ENCODE measurements around the gene GSTM5. TPM values are rescaled to one million over a fixed set of nuclear protein-coding genes. Genes with fewer than 3 reads are reported as not detected.
"Not testable (repeated sequence)": the region's sequence is repeated elsewhere in the genome, so short reads cannot be mapped to it uniquely, and the experiment has no call there.

GSTM5 gene
- total RNA-seq, 1 experiment from 2014 or later: not detected

DNA sequence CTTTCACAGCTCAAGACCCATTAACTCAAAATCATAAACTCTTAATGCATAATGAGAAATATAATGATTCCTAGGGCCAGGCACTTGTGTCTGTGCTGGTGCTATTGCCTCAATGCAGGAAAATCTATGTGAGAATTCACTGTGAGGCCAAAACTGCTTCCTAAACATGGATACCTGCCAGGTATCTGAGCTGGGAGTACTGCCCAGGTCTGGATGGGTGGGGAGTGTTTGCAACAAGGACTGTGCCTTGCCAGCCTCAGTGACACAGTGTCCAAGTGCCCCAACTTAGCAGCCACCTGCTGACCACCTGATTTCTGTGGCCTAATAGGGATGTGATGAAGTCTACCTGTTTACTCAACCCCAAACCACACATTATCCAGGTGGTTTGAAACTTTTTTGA is 2.2 kb upstream of the GSTM5 start:
- not testable (repeated sequence) for H4K91ac ChIP-seq (ENCODE audit: insufficient read length, low read depth, low read length); H3K79me1 ChIP-seq (ENCODE audit: insufficient read depth, low read depth, low read length, poor library complexity, severe bottlenecking); H3K14ac ChIP-seq (ENCODE audit: insufficient read depth, low read length); H3K23me2 ChIP-seq (ENCODE audit: insufficient read length, low read depth, low read length, poor library complexity, severe bottlenecking); H3K9ac ChIP-seq (ENCODE audit: extremely low read depth, insufficient read length, low read length); H2AK5ac ChIP-seq (ENCODE audit: insufficient read length, low read length); H3K27ac ChIP-seq (ENCODE audit: insufficient read length, low read depth, low read length); H3K27ac Mint-ChIP-seq; H3K23ac ChIP-seq (ENCODE audit: insufficient read length, low read depth, low read length); H4K20me1 ChIP-seq (ENCODE audit: control insufficient read depth, insufficient read depth, insufficient read length); H2AFZ ChIP-seq (ENCODE audit: low read length); H3K27me3 ChIP-seq (ENCODE audit: insufficient read depth, low read length); H3K4me1 Mint-ChIP-seq; H2BK20ac ChIP-seq (ENCODE audit: low read depth, low read length, poor library complexity, severe bottlenecking); H3K9me3 ChIP-seq (ENCODE audit: control insufficient read depth, low read depth, low read length); H3K79me2 ChIP-seq (ENCODE audit: insufficient read depth, low read length); H2BK5ac ChIP-seq (ENCODE audit: insufficient read length, low read length); H2BK15ac ChIP-seq (ENCODE audit: low read depth, low read length); H3K18ac ChIP-seq (ENCODE audit: insufficient read length, low read depth, low read length); H2BK120ac ChIP-seq (ENCODE audit: low read depth, low read length, poor library complexity, severe bottlenecking); H3T11ph ChIP-seq (ENCODE audit: low read length); H4K8ac ChIP-seq (replicated peaks; ENCODE audit: insufficient read length, low read depth, low read length); H3K4me1 ChIP-seq (ENCODE audit: insufficient read depth, low read length); H2BK12ac ChIP-seq (ENCODE audit: insufficient read length, low read depth, low read length); H3K4me3 Mint-ChIP-seq; H3K56ac ChIP-seq (ENCODE audit: insufficient read length, low read depth, low read length); H4K5ac ChIP-seq (ENCODE audit: insufficient read length, low read depth, low read length); DNase-seq; H3K4me2 ChIP-seq (ENCODE audit: insufficient read depth, insufficient read length, low read length); H3K4ac ChIP-seq (ENCODE audit: low read depth, low read length)
- peaks cover 16 to 21% of the 10 kb centered on the region in 2 experiments for H3K9me3 Mint-ChIP-seq
- peaks cover 14% of the 10 kb centered on the region for H3K27me3 Mint-ChIP-seq (ENCODE audit: low read depth)
- peaks cover 6 to 16% (median 8%) of the 10 kb centered on the region in 3 experiments; a peak in 5 of 7 replicates for H3K36me3 Mint-ChIP-seq (ENCODE audit: insufficient read depth in 1 of 3, low read depth in 3 of 3)

Measured in H9 (cell line).